GM18519 (cell line): ENCODE measurements around the gene UBXN6.

Experiments used
- ATAC-seq: cut with Tn5 transposase; IDR thresholded peaks from one replicate; pipeline ENCODE4 v1.9.1; 2021; ENCODE audit warnings: mild to moderate bottlenecking, moderate library complexity; ENCODE audit not compliant: unreplicated experiment, low FRiP score

The UBXN6 gene, protein sequence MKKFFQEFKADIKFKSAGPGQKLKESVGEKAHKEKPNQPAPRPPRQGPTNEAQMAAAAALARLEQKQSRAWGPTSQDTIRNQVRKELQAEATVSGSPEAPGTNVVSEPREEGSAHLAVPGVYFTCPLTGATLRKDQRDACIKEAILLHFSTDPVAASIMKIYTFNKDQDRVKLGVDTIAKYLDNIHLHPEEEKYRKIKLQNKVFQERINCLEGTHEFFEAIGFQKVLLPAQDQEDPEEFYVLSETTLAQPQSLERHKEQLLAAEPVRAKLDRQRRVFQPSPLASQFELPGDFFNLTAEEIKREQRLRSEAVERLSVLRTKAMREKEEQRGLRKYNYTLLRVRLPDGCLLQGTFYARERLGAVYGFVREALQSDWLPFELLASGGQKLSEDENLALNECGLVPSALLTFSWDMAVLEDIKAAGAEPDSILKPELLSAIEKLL

DNA sequence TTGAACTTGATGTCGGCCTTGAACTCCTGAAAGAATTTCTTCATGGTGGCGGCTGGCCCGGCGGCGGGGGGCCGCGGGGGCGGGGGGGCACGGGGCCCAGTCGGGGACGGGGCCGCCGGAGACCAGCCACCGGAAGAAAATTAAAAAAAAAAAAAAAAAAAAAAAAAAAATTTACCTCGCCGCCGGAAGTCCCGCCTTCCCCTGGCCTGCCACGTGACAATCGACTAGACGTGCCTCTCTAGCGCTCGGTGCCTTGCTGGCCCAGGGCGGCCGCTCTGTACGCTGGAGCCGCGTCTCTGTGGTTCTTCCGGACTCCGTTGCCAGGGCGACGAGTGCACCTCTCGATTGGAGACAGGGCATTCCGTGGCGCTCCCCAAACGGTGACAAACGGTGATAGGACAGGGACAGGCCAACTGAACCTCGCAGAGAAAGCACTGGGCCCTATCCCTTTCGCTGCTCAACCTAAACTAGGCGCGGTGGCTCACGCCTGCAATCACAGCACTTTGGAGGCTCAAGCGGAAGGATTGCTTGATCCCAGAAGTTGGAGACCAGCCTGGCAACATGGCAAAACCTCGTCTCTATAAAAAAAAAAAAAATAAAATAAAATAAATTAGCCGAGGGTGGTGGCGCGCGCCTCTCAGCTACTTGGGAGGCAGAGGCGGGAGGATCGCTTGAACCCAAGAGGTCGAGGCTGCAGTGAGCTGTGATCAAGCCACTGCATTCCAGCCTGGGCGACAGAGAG, at the start of gene UBXN6:
Gene UBXN6, minus strand, starts transcription at position 141 of the 742 bp plus-strand sequence. Its CDS starts 97 bp downstream, at position 44.
- peak; percentile 65 for ATAC-seq

DNA sequence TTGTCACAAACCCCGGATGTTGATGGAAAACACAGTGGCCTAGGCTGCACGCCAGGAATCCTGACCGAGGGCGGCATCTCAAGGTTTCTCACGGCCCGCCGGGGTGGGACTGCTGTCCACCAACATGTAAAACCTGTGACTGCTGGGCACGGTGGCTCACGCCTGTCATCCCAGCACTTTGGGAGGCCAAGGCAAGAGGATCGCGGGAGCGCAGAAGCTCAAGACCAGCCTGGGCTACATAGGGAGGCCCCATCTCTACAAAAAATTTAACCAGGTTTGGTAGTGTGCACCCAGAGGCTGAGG, 49.5 kb upstream of the UBXN6 start:
- no peak for ATAC-seq

DNA sequence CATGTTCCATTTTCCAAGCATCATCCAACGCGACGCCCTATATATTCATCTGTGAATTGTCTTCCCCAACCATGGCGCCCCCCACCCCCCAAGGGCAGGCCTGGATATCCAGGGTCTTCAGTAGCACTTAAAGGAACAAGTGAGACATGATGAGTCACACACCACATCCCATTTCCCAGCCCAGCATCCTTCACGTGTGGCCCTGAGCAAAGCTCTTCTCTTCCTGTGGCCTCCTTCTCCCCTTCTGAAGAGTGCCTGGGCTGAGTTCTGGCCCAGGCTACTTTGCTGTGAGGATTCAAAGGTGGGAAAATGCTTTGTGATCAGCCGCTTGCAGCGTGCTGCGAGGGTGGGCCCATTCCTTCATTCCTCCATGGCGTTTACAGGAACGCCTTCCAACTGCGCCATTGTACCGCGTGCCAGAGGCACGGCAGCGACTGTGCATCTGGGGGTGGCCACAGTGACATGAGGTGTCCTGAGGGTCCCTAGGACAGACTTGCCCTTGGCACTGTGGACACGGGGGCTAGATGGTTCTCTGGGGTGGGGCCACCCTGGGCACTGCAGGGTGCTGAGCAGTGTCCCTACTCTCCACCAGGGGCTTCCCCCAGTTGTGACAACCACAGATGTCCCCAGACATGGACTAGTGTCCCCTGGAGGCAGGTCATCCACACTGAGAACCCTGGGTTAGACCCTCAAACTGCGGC, 49.0 kb upstream of the UBXN6 start:
- no peak for ATAC-seq

DNA sequence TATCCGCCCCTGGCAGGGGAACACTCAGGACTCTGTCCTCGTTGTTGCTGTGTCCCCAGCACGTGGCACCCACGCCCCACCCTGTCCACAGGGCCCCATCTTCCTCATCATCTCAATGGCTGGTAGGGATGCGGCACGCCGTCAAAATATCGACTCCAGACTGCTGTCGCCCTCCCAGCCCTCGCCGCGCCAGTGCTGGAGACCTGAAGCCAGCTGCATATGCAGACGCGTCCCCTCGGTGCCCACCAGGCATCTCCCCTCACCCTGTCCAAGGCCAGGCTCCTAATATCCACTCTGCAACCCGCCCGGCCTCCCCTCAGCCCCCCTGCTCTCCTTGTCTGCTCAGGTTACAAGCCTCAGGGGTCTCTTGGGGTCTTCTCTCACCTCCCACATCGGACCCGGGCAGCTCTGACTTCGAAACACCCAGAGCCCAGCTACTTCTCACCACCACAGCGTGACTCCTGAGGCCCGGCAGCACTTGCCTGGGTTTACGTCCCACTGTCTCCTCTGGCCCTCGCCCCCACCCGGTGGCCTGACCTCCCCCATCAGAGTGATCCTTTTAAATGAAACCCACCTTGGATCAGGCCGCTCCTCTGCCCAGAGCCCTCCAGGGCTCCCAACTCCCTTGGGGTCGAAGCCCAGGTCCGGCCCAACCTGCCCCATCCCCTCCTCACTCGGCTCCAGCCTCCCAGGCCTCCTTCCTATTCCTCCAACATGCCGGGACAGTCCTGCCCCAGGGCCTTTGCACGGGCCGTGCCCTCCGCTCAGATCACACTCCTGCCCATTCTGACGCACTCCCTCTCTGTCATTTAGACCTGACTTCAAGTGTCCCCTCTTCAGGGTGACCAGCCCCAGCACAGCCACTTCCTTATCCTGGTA, 48.2 kb upstream of the UBXN6 start:
- no peak for ATAC-seq

DNA sequence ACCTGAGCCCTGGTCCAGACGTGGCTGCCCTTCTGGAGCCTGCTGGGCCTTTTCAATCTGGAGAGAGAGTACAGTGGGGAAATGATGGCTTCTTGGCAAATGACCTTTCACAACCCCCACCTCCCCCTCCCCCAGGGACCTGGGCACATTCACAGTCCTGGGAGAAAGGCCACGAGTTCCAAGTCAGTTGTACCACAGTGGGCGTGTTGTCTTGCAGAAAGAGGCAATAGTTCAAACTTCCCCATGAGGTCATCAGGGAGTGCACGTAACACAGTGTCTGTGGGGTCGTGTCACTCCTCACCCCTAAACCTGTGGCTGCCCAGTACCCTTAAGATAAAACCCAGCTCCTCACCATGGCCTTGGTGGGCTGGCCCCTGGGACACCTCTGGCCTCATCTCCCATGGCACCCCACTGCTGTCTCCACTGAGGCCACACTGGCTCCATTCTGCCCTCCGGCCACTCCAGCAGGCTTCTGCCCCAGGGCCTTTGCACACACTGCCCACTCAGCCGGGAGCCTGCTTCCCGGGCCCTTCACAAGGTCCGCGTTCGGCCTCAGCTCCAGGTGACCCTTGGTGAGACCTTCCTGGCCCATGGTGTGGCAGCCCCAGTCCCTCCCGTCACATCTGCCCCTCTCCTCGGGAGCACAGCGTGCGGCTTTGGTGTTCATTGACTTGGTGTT, 47.4 kb upstream of the UBXN6 start:
- ATAC-seq, result no peak

DNA sequence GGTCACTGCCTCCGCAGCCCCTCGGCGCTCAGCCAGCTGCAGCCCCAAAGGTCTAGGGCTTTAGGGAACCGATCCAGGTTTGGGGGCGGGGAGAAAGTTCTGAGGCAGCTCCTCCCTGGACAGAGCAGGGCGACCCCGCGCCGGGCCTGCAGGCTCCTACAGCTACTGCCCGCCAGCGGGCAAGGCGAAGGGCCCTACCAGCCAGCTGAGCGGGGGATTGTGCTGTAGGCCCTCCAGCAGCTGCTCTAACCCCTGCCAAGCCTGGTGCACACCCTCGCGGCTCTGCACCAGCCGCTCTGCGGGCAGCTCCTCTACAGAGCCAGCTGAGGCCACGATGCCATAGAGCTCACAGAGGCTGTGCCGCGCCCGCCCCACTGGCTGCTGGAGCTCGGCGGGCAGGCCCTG, 46.7 kb upstream of the UBXN6 start:
- ATAC-seq, result no peak

DNA sequence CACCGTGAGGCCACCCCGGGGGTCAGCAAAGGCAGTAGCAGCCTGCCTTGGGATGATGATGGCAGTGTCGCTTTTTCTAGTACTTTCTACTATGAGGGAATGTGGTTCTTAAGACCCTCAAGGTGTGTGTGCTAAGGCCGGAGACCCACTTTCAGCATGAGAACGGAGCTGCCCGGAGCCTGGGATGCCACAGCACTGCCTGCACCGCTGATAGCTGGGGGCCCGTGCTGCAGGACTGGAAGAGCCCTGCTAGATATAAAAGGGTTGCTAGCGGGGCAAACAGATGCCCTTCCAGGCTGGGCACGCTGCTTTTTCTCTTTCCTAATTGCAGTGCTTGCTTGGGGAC, 46.2 kb upstream of the UBXN6 start:
- no peak for ATAC-seq

DNA sequence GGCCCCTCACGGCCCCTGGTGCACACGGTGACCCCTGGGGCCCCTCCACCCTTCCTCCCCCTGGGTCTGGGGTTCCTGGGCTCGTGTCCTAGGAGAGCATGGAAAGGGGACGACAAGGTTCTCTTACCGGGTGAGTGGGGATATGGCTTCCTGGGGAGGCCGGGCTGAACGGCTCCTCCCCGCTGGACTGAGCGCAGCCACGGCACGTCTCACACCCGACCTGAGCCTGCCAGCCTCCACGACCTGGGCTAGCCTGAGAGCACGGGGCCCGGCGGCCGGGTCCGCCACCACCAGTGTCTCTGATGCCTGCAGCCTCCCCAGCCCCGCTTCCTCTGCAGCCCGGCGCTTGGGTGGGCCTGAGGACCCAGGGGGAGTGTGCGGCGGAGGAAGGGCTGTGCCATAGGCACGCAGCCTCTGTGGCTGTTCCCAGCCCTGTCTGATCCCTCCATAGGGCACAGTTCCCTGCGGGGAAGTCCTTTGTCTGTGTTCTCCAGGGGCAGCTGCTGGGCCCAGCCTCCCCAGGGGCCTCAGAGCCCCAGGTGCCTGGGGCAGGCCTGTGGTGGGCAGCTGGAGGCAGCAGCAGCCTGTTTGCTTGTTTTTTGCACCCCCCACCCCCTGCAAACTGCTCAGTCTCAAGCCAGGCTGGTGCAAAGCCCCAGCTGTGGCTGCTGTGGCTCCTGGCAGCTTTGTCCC, 45.7 kb upstream of the UBXN6 start:
- ATAC-seq, result no peak

DNA sequence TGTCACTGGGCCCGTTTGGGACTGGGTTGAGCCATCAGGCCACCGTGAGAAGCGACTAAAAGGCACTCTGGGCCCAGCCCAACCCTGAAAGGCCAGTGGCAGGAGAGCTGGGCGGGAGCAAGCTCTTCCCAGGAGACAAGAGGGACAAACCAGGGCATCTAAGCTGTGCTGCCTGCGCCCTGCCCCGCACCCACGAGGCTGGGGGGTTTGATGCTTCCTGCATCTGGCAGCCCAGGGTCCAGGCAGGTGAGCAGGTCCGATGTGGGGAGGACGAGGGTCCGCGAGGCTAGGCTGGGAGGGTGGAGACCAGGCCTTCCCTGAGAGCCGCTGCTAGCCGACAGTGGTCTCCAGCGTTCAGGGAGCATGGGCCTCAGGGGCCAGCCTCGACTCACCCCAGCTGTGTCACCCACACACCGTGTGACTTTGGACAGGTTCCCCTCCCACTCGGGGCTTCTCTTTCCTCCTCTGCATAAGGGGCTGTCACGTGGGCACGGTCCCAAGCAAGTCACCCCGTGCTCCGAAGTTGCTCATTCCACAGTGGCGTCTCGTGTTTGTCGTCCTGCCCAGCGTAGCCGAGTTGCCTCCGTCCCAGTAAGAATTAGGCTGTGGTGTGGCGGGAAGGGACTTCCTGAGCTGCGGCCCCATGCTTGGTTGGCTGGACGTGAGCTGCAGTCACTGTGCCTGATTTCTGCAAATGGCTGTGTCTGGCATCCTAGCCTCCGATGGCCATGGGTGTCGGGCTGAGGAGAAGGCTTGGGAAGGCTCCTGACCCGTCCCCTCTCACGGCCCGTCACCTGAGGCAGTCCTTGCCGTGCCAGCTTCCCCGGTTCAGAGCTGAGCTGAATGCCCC, 44.9 kb upstream of the UBXN6 start:
- ATAC-seq, result no peak

DNA sequence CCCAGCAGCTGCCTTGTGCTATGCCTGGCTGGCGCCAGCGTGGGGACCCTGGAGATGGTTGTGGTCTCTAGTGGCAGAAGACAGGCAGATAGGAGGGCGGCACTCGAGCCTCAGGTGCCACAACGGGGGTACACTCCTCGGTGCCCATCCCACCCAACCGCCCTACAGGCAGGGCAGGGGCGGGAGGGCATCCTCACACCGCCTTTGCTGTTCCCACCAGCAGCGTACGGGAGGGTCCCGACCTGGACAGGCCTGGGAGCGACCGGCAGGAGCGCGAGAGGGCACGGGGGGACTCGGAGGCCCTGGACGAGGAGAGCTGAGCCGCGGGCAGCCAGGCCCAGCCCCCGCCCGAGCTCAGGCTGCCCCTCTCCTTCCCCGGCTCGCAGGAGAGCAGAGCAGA, 44.1 kb upstream of the UBXN6 start:
- no peak for ATAC-seq

DNA sequence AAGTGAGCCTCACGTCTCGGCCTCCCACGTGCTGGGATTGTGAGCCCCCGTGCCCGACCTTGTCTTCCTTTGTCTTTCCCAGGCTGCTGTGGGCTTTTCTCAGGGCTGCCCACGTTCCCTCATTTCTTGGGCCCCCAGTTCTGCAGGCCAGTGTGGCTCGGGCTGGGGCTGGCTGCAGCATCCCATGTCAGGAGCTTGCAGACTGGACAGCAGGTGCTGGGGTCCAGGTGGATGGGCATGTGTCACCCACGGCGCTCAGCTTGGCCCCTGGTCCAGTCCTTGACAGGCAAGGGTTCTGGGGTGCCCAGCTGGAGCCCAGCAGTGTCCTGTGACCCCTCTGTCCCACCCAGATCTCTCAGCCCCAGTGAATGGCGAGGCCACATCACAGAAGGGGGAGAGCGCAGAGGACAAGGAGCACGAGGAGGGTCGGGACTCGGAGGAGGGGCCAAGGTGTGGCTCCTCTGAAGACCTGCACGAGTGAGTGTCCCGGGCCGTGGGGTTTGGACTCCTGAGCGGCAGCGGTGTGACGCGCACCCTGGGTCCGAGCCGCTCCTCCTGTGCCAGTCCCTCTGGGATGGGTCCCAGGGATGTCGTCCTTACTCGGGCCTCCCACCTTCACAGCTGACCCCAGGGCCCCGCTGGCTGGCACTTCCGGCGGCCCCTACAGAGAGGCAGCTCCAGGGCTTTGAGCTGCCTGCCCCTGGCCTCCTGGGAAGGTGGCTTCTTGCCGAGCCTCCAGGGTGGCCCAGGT, 43.4 kb upstream of the UBXN6 start:
- ATAC-seq, result no peak

DNA sequence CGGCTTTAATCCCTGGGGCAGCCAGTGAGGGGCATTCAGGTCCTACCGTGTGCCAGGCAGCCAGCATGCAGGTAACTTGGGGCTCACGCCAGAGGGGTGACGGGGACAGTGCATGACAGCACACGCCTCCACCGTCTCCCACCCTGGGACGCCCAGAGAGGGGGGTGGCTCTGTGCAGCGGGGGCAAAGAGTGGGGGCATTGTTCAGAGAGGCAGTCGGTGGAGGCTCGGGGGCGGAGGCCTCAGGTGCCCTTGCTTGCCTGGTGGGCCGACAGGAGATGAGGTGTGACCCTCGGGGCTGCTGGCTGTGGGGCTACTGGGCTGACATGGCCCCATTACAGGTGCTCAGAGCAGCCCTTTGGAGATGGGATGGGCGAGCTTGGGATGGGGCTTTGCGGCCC, 42.3 kb upstream of the UBXN6 start:
- no peak for ATAC-seq

DNA sequence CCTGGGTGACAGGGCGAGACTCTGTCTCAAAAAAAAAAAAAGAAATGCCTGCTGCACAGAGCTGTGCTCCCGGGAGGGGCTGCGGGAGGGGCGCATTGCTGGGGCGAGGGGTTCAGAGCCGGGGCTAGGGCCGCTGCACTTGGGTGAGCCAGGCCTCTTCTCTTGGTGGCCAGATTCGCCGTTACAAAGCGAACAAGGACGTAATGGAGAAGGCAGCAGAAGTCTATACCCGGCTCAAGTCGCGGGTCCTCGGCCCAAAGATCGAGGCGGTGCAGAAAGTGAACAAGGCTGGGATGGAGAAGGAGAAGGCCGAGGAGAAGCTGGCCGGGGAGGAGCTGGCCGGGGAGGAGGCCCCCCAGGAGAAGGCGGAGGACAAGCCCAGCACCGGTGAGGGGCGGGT, 41.7 kb upstream of the UBXN6 start:
- ATAC-seq, result no peak

DNA sequence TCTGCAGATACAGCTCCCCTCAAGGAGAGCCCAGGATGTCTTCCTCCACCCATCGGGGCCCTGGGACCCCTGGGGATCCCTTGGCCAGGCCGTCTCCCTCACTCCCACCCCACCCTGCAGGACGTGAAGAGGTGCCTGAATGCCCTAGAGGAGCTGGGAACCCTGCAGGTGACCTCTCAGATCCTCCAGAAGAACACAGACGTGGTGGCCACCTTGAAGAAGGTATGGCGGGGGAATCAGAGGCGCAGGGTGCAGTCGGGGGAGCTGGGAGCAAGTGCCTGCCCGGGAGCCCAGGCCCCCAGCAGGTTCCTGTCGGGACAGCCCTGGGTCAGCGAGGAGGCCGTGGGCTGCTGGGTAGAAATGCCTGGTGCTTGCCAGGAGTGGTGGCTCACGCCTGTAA, 41.1 kb upstream of the UBXN6 start:
- ATAC-seq, result no peak

DNA sequence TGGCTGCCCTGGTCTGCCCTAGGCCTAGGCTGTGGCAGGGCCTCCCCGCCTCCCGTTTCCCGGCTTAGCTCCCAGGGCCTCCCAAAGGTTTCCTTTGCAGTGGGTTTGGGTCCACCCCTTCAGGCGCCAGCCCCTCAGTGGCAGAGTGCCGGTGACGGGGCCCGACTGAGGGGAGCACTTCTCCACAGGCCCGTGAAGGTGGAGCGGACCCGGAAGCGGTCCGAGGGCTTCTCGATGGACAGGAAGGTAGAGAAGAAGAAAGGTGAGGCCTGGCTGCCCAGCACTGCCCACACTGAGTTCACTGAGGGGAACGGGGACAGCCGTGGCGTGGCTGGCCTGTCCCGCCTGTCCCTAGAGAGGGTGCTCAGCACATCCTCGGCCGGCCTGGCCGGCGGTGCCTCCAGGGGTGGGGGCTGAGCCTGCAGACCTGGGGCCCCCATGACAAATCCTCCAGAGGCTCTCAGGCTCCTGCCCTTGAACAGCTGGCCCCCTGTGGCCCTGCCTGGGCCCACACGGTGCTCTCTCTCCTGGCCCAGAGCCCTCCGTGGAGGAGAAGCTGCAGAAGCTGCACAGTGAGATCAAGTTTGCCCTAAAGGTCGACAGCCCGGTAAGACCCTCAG, 40.3 kb upstream of the UBXN6 start:
- ATAC-seq, result no peak

DNA sequence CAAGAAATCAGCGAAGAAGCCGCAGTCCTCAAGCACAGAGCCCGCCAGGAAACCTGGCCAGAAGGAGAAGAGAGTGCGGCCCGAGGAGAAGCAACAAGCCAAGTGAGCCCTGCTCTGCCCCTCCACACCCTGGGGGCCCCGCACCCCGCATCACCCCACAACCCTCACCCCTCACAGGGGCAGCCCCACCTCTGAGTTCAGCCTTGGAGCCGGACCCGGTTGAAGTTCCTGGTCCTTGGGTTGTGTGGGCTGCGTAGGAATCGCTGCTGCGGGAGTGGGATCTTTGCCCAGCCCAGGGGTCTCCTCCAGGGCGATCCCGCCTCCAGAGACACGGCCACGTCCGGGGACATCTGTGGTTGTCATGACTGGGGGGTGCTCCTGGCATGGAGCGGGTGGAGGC, 38.7 kb upstream of the UBXN6 start:
- ATAC-seq, result no peak

DNA sequence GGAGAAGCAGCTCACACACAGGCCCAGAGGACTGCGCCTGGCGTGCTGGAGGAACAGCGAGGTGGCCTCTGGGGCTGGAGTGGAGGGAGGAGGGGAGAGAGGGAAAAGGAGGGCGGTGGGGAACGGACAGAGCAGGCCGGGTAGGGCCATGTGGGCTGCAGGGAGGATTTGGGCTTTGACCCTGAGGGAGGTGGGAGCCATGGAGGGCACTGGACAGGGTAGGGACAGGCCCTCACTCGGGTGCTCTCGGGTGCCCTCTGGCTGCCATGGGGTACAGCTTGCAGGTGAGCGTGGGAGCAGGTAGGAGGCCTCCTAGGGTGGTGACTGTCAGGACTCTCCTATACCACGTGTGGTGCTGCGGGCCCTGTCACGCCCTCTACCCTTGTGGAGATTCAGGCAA, 37.9 kb upstream of the UBXN6 start:
- no peak for ATAC-seq

DNA sequence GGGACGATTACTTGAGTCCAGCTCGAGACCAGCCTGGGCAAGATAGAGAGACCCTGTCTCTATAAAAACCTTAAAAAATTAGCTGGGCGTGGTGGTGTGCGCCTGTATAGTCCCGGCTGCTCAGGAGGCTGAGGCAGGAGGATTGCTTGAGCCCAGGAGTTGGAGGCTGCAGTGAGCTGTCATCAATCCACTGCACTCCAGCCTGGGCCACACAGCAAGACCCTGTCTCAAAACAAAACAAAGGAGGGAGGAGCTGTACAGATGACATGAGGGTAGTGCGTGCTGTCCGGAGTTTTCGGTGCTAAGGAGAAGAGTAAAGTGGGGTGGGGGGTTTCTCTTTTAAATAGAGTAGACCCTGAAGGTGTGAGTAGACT, 37.1 kb upstream of the UBXN6 start:
- ATAC-seq, result no peak
